Measurements from ENCODE around the gene ABCD3.
"Not testable (repeated sequence)": the region's sequence is repeated elsewhere in the genome, so short reads cannot be mapped to it uniquely, and the experiment has no call there.

Gene ABCD3

GRCh38 chr1:94553931-94554330, 135.7 kb downstream of the ABCD3 start:
- DNase-seq, result no peak

DNA sequence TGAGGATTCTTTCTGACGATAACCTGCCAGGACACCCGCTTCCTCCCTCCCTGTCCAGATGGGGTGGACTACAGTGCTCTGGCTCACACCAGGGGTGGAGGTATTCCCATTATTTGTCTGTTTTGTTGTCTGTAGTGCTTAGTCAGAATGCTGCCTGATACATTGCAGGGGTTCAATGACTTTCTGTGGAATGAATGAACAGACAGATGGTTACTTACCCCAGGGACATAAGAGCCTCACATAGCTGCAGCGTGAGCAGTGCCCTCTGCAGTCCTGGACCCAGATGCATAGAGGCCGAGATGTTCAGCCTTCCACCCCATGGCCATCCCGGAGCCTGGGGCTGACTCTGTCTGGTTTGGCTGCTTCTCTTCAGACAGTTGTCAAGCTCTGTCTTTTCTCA, 136.4 kb downstream of the ABCD3 start:
- DNase-seq, result no peak

- no peak for DNase-seq
Measured at GRCh38 chr1:94555091-94555490, 136.9 kb downstream of the ABCD3 start.

- DNase-seq, result no peak
Measured at GRCh38 chr1:94559921-94560320, 141.7 kb downstream of the ABCD3 start.

GRCh38 chr1:94560333-94560732, 142.1 kb downstream of the ABCD3 start:
- no peak for DNase-seq

- DNase-seq, result no peak
Measured at GRCh38 chr1:94562519-94563260, 144.5 kb downstream of the ABCD3 start.

GRCh38 chr1:94565901-94566300, 147.7 kb downstream of the ABCD3 start:
- DNase-seq, result no peak

DNA sequence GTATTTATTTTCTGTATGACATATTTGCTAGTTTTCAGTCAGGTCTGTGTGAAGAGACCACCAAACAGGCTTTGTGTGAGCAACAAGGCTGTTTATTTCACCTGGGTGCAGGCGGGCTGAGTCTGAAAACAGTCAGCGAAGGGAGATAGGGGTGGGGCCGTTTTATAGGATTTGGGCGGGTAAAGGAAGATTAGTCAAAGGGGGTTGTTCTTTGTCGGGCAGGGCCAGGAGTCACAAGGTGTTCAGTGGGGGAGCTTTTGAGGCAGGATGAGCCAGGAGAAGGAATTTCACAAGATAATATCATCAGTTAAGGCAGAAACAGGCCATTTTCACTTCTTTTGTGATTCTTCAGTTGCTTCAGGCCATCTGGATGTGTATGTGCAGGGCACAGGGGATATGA, 148.2 kb downstream of the ABCD3 start:
- not testable (repeated sequence) for DNase-seq

DNA sequence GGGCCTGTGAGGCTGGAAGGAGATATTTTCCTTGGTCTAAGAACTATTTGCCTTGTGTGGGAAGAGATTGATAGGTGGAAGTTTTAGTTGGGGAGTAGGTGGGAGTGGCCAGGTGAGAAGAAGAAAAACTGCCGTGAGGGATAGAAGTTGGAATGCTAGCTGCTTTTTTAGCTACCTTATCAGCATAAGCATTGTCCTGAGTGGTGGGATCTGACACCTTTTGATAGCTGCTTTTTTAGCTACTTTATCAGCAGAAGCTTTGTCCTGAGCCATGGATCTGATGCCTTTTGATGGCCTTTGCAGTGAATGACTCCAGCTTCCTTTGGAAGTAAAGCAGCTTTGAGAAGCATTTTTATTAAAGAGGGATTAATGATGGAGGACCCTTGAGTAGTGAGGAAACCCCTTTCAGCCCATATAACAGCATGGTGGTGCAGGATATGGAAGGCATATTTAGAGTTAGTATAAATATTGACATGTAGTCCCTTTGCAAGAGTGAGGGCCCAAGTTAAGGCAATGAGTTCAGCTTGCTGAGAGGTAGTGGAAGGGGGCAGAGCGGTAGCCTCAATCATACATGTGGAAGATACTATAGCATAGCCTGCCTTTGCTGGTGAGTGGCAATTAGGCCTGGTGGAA, 149.9 kb downstream of the ABCD3 start:
- DNase-seq, result not testable (repeated sequence)
